Epithelial cell of prostate (primary cell): ENCODE results near the gene GPC2.
"Not testable (repeated sequence)": the region's sequence is repeated elsewhere in the genome, so short reads cannot be mapped to it uniquely, and the experiment has no call there.

Experiments used
- DNase-seq: peaks from one replicate; pipeline ENCODE4 v3.0.0-alpha.2; 2011; ENCODE audit warnings: low read depth, low spot score
- H3K27ac ChIP-seq: fragments of 450-650 bp; 2 replicates; pipeline ENCODE4 v1.5.1; 2017; ENCODE audit warnings: mild to moderate bottlenecking

The GPC2 gene

GRCh38 chr7:100153708-100154535 is 23.3 kb downstream of the GPC2 start:
- H3K27ac ChIP-seq: no peak overlapping the region
- DNase-seq: no peak

DNA sequence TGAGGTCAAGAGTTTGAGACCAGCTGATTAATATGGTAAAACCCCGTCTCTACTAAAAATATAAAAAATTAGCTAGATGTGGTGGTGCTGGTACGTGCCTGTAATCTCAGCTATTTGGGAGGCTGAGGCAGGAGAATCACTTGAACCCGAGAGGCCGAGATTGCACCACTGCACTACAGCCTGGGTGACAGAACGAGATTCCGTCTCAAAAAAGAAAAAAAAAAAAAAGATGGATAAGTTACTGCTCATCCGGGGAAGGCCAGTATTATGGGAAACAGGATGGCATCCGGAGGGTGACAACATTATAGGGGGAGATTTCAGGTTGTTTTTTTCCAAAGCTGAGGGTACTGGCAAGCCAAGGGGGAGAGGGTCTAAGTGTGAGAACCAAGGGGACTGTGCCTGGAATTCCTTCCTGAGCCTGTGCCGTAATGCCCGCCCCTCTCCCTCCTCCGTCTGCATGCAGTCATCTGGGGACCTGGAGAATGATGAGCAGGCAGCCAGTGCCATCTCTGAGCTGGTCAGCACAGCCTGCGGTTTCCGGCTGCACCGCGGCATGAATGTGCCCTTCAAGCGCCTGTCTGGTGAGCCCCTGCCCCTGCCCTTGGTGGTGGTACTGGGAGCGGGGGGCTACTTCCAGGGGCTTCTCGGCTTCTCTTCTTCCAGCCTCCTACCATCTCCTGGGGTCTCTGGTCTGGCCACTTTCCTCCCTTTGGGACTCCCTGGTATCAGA is 24.1 kb downstream of the GPC2 start:
- no peak for DNase-seq
- no peak overlapping the region for H3K27ac ChIP-seq

DNA sequence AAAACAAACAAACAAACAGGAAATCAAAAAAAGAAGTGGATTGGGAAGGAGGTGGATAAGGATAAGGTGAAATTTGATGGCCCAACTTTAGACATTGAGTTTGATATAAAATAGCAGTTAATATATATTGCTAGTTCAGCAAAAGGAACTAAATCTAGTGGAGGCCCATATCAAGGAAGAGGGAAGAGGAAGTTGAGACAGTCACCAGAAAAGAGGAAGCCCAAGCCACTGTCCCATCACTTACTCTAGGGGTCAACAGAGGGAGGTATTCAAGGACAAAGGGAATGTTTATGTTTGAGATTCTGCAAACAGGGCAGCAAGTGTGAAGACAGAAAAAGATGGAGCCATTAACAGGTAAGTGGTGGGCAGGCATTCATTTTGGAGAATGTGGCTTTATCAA is 24.8 kb downstream of the GPC2 start:
- DNase-seq: no peak

DNA sequence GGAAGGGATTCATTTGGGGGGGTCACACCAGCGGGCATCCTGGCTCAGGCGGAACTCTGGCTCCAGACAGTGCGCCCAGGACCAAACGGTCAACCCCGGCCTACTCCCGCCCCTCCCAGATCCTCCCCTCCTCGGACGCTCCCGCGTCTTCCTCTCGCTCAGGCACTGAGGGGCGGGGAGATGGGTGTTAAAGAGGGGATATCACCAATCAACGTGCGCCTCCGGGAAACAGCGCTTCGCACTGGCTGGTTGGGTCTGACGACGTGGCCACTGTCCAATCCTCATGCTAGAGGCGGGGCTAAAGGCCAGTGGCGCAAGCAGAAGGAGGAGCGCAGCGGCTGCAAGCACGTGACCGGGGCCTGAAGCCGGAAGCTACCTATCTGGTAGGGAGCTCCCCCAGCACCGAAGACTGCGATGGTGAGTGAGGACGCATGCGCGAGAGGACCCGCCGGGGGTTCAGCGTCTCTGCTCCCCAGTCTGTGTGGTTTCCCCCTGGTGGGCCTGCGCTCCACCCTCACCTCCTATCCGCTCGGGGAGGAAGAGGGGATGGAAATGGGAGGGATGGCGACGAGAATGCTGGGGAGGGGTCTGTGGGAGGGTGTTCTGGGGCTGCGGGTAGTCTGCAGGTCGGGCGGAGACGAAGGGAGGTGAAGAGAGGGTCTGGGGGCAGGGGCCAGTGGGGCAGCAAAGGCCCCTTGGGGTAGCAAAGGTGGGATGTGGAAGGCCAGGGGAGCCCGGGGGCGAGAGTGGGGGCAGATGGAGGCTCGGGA is 28.4 kb downstream of the GPC2 start, which contains the start of gene LAMTOR4:
TSS of gene LAMTOR4 (plus strand) at position 360 of the 770 bp plus-strand sequence. CDS start at position 415, 55 bp downstream.
- peak; percentile 96 for DNase-seq
- H3K27ac ChIP-seq: peak within 1 kb of the TSS; percentile 55

More for the DNA sequence above, 24.8 kb downstream of the GPC2 start:
- H3K27ac ChIP-seq: no peak overlapping the region

DNA sequence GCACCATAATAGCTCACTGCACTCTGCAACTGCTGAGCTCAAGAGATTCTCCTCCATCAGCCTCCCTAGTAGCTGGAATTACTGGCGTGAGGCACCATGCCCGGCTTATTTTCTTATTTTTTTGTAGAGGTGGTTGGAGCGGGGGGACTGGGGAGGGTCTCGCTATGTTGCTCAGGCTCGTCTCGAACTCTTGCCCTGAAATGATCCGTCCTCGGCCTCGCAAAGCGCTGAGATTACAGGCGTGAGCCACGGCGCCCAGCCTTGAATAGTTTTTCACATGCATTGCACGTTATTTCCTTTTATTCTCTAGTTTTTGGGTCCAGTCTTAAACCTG is 29.0 kb downstream of the GPC2 start:
- no peak for DNase-seq
- peak overlapping the region; percentile 55 for H3K27ac ChIP-seq

DNA sequence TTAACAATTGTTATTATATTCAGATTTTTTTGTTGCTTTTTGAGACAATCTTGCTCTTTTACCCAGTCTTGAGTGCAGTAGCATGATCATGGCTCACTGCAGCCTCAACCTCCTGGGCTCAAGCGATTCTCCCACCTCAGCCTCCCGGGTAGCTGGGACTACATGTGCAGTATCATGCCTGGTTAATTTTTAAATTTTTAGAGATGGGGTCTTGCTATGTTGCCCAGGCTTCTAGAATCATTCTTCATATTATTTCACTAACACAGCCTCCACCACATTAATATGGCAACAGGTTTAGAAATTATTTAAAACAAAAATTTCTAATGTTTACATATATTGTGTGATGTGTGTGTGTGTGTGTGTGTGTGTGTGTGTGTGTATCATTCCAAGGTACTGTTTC is 29.9 kb downstream of the GPC2 start:
- no peak for DNase-seq
- no peak overlapping the region for H3K27ac ChIP-seq

DNA sequence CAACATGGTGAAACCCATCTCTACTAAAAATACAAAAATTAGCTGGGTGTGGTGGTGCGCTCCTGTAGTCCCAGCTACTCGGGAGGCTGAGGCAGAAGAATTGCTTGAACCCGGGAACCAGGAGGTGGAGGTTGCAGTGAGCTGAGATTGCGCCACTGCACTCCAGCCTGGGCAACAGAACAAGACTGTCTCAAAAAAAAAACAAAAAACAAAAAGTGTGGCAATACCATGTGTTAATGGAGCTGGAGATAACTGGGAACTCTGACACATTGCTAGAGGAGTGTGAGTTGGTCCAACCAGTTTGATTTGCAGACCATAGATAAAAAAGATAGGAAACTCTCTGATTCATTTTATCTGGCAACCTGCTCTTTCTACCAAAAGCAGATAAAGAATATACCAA is 30.8 kb downstream of the GPC2 start:
- peak; percentile 60 for DNase-seq
- H3K27ac ChIP-seq: not testable (repeated sequence)

DNA sequence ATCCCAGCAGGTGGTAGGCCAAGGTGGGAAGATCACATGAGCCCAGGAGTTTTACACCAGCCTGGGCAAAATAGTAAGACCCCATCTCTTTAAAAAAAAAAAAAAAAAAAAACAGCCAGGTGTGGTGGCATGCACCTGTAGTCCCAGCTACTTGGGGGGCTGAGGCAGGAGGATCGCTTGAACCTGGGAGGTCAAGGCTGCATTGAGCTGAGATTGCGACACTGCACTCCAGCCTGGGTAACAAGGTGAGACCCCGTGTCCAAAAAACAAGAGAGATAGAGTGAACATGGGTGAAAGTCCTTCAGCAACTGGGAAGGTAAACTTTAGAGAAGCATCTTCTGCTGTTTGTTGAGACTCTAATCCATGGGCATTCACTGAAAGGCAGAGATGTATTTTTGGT is 34.7 kb downstream of the GPC2 start:
- no peak for DNase-seq
- no peak overlapping the region for H3K27ac ChIP-seq

DNA sequence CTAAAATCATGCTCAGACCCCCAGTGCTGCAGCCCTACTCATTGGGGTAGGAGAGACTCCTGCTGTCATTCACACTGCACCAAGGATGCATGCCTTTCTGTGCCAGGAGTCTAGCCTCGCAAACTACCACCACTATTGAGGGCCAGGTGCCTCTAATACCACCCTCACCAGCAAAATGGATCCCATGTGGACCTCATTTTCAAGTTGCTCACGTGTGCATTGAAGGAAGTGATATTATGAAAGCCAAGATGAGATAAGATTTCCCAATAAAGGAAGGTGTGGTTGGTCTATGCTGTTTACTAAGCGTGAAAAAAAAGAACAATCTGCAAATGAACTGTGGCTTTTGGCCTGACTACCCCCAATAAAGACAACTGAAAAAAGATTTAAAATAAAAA is 35.6 kb downstream of the GPC2 start:
- DNase-seq: no peak
- H3K27ac ChIP-seq: no peak overlapping the region

DNA sequence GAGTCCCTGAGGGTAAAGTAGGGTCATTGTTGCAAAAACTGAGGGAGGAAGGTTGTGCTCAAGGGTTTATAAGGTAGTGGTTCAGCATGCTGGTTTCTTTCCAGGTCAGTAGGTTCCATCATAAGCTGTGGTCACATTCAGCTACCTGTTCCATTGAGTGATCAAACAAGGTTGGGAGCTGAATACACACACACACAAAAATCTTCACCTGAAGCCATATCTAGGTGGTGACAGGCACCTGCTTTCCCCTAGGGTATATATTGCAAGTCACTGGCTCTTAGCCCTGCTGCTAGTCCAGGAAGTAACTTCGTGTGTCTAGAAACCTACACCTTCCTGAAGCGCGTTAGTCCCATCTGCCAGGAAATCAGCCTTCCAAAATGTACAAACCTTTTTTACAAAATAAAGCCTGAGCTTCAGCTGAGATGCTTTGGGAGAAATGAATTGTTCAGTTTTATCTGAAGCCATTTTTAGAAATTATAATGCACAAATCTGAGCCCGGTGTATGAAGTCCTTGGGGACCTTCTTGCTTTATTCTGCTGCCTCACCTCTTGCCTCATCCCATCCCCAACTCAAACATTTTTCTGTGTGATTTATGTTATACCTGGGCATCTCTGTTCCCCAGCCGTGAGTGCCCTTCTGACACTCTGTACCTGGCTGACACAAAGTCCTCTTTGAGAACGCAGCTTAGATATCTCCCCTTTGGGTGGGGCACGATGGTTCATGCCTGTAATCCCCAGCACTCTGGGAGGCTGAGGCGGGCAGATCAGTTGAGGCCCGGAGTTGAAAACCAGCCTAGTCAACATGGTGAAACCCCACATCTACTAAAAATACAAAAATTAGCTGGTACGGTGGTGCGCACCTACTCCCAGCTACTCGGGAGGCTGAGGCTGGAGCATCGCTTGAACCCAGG is 39.1 kb downstream of the GPC2 start:
- DNase-seq: no peak
- no peak overlapping the region for H3K27ac ChIP-seq

DNA sequence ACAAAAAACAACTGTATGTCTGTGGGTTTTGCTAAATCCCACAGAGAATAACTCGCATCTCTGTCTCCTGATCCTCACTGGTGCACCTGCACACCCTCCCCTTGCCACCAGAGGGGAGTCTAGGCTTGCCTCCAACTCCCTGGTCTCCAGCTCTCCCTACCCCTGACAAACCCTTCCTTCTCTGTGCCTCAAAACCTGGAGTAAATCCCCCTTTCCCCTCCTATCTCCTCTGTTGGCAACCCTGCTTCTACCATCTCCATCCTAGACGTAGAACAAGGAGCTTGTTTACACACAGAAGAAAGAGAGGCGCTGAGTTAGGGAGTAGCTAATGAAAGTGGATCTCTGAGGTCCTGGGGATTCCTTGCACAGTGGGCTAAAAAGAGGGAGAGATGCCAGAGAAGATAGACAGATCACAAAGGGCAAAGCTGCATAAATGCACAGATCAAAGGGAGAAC is 44.5 kb downstream of the GPC2 start:
- H3K27ac ChIP-seq: no peak overlapping the region
- DNase-seq: no peak

GRCh38 chr7:100132126-100132525 is 45.1 kb downstream of the GPC2 start:
- H3K27ac ChIP-seq: no peak overlapping the region
- DNase-seq: no peak

DNA sequence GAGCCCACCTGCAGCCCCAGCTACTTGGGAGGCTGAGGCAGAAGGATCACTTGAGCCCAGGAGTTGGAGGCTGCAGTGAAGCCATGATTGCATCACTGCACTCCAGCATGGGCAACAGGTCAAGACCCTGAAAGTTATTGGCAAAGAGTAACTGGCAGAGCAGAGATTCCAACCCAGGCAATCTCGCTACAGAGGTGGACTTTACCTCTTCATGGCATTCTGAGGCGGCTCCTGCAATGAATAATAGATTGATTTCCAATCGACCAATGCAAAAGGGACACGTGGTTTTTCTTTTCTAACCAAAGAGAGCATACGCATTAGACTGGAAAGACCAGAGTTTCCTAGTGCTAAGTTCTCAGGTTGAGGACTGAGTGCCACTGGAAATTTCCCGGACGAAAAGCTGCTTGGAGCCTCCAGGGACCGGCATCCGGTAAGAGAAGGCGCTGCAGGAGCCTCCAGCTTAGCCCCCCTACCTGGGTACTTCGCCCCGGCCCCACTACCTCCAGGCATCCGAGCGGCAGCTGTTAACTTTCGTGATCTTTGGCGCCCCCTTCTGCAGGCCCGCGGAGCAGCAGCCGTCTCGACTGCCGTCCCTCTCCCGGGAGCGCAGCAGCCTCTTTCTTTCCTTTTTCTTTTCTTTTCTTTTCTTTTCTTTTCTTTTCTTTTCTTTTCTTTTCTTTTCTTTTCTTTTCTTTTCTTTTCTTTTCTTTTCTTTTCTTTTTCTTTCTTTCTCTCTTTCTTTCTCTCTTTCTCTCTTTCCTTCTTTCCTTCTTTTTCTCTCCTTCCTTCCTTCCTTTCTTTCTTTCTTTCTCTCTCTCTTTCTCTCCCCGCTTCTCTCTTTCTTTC is 46.4 kb downstream of the GPC2 start:
- H3K27ac ChIP-seq: peak overlapping the region; percentile 40
- DNase-seq: no peak

GRCh38 chr7:100130220-100130607 is 47.0 kb downstream of the GPC2 start:
- peak overlapping the region; percentile 40 for H3K27ac ChIP-seq
- DNase-seq: not testable (repeated sequence)

- no peak for DNase-seq
- no peak overlapping the region for H3K27ac ChIP-seq
Observed at GRCh38 chr7:100128637-100128963, 48.6 kb downstream of the GPC2 start.

DNA sequence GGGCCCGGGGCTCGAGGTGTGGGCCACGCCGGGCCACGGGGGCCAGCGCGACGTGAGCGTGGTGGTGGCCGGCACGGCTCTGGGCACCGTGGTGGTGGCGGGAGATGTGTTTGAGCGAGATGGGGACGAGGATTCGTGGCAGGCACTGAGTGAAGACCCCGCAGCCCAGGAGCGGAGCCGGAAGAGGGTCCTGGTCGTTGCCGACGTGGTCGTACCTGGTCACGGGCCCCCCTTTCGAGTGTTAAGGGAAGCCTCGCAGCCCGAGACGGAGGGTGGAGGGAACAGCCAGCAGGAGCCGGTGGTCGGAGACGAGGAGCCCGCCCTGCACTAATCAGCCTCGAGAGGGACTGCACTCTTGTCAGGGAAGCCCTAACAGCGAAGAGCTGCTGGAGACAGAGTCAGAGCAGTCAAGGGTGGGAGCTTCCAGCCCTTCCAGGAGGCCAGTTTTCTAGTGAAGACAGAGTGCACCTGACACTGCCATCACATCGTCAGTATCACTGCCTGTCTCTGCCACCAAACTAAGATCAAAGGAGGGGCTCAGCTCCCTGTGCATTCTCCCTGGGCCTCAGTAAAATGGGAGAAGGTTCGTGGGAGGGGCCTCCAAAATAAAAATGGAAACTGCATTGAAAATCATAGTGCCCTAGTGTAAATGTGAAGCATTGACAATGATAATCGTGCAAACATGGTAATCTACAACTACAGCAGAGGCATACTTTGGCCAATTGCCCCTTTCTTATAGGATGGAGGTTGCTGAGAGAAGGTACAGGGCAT is 49.1 kb downstream of the GPC2 start:
- no peak for DNase-seq
- H3K27ac ChIP-seq: peak overlapping the region; percentile 89

- peak within 1 kb of the TSS; percentile 89 for H3K27ac ChIP-seq
- DNase-seq: peak; percentile 43
Observed at GRCh38 chr7:100126931-100127865, 50.0 kb downstream of the GPC2 start, which contains the start of gene MBLAC1. TSS of gene MBLAC1 (plus strand) at chr7:100126967. CDS start at chr7:100127396, 429 bp downstream.
